Right lobe of liver (tissue), 4 donors: ENCODE results near the gene MTHFD1L.

Source experiments
- POLR2A ChIP-seq: fragments of 450-650 bp; IDR thresholded peaks from one replicate; pipeline ENCODE4 v1.6.1; 2017; ENCODE audit warnings: antibody characterized with exemption, mild to moderate bottlenecking
- TF ChIP-seq, protein P1 (sequence below), 4 donors: fragments of 200-600 bp in 3 of 4; fragments of 450-650 bp in 1 of 4; IDR thresholded peaks; one replicate each; pipeline versions ENCODE4 v1.5.1 to v1.8.0; 2016 to 2022; ENCODE audit warnings: antibody characterized with exemption in 4 of 4, mild to moderate bottlenecking in 2 of 4
- donor health status: DM: no; HTN: no; CAD: no.
- donor health status: DM: no; HTN: no; CAD: no.
- donor health status: DM: no; HTN: yes; CAD: no.

GRCh38 chr6:151096691-151097606 is 231.4 kb downstream of the MTHFD1L start:
- TF ChIP-seq, protein P1, sequence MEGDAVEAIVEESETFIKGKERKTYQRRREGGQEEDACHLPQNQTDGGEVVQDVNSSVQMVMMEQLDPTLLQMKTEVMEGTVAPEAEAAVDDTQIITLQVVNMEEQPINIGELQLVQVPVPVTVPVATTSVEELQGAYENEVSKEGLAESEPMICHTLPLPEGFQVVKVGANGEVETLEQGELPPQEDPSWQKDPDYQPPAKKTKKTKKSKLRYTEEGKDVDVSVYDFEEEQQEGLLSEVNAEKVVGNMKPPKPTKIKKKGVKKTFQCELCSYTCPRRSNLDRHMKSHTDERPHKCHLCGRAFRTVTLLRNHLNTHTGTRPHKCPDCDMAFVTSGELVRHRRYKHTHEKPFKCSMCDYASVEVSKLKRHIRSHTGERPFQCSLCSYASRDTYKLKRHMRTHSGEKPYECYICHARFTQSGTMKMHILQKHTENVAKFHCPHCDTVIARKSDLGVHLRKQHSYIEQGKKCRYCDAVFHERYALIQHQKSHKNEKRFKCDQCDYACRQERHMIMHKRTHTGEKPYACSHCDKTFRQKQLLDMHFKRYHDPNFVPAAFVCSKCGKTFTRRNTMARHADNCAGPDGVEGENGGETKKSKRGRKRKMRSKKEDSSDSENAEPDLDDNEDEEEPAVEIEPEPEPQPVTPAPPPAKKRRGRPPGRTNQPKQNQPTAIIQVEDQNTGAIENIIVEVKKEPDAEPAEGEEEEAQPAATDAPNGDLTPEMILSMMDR (IDR thresholded peaks at IDR 0.05), result no peak
- no peak for TF ChIP-seq POLR2A
